SK-N-SH treated with all-trans-retinoic acid at 6 μM for 48 hours (cell line): ENCODE results near the gene ZSWIM5.
A peak's percentile ranks its signal among the peaks of the same experiment; 100 is the strongest.

ENCODE experiments used
- ATAC-seq: fragments of 200-7000 bp; cut with Tn5 transposase; 3 replicates; pipeline ENCODE4 v1.9.1; 2020; ENCODE audit warnings: mild to moderate bottlenecking, moderate library complexity
- ARNTL ChIP-seq: fragments of 450-650 bp; formaldehyde crosslinking; IDR thresholded peaks from 2 replicates; pipeline ENCODE4 v1.5.0; 2020; ENCODE audit warnings: low read depth, mild to moderate bottlenecking, moderate library complexity, borderline replicate concordance
- BACH2 ChIP-seq: fragments of 250-450 bp; sonication (Bioruptor Pico); IDR thresholded peaks from 2 replicates; pipeline ENCODE4 v1.9.0; 2021; ENCODE audit warnings: mild to moderate bottlenecking, borderline replicate concordance
- GLIS3 ChIP-seq: fragments of 250-450 bp; sonication (Bioruptor Pico); IDR thresholded peaks from 2 replicates; pipeline ENCODE4 v1.5.0; 2020; ENCODE audit warnings: mild to moderate bottlenecking, moderate library complexity
- ISL1 ChIP-seq: fragments of 250-450 bp; sonication (Bioruptor Pico); IDR thresholded peaks from 2 replicates; pipeline ENCODE4 v2.1.2; 2022; ENCODE audit warnings: mild to moderate bottlenecking, moderate library complexity
- OSR1 ChIP-seq: fragments of 250-450 bp; sonication (Bioruptor Pico); IDR thresholded peaks from 2 replicates; pipeline ENCODE4 v1.8.0; 2022; ENCODE audit warnings: moderate library complexity, mild to moderate bottlenecking, inconsistent platforms
- PPARA ChIP-seq: fragments of 250-450 bp; sonication (Bioruptor Pico); IDR thresholded peaks from 2 replicates; pipeline ENCODE4 v1.5.0; 2020; ENCODE audit warnings: mild to moderate bottlenecking, borderline replicate concordance
- RARB ChIP-seq: fragments of 250-450 bp; sonication (Bioruptor Pico); IDR thresholded peaks from 2 replicates; pipeline ENCODE4 v1.8.0; 2021; ENCODE audit warnings: mild to moderate bottlenecking, moderate library complexity
- SNAI2 ChIP-seq: fragments of 250-450 bp; sonication (Bioruptor Pico); IDR thresholded peaks from 2 replicates; pipeline ENCODE4 v1.5.0; 2020; ENCODE audit warnings: mild to moderate bottlenecking, moderate library complexity
- ZFP3 ChIP-seq: fragments of 250-450 bp; sonication (Bioruptor Pico); IDR thresholded peaks from 2 replicates; pipeline ENCODE4 v1.5.0; 2020; ENCODE audit warnings: mild to moderate bottlenecking, moderate library complexity
- ZFP30 ChIP-seq: fragments of 450-650 bp; formaldehyde crosslinking; IDR thresholded peaks from 2 replicates; pipeline ENCODE4 v1.5.0; 2022; ENCODE audit warnings: mild to moderate bottlenecking, moderate library complexity
- ZNF565 ChIP-seq: fragments of 450-650 bp; formaldehyde crosslinking; conservative IDR thresholded peaks from 2 replicates; pipeline ENCODE4 v1.5.0; 2020; ENCODE audit warnings: low read depth, mild to moderate bottlenecking, moderate library complexity
- ZNF70 ChIP-seq: fragments of 450-650 bp; formaldehyde crosslinking; IDR thresholded peaks from 2 replicates; pipeline ENCODE4 v1.5.0; 2020; ENCODE audit warnings: mild to moderate bottlenecking, moderate library complexity
- ZNF8 ChIP-seq: fragments of 450-650 bp; formaldehyde crosslinking; IDR thresholded peaks from 2 replicates; pipeline ENCODE4 v1.5.0; 2020; ENCODE audit warnings: mild to moderate bottlenecking, moderate library complexity
- TF ChIP-seq, protein P1 (sequence below): fragments of 250-450 bp; sonication (Bioruptor Pico); IDR thresholded peaks from 2 replicates; pipeline ENCODE4 v1.5.1; 2020; ENCODE audit warnings: low read depth, mild to moderate bottlenecking, moderate library complexity
- TF ChIP-seq, protein P2 (sequence below): fragments of 250-450 bp; sonication (Bioruptor Pico); IDR thresholded peaks from 2 replicates; pipeline ENCODE4 v1.5.0; 2020; ENCODE audit warnings: mild to moderate bottlenecking, moderate library complexity
- TF ChIP-seq, protein P3 (sequence below): fragments of 250-450 bp; sonication (Bioruptor Pico); IDR thresholded peaks from 2 replicates; pipeline ENCODE4 v1.5.1; 2021; ENCODE audit warnings: mild to moderate bottlenecking, moderate library complexity
- TF ChIP-seq, protein P4 (sequence below): fragments of 250-450 bp; sonication (Bioruptor Pico); IDR thresholded peaks from 2 replicates; pipeline ENCODE4 v1.8.0; 2020; ENCODE audit warnings: mild to moderate bottlenecking, moderate library complexity, borderline replicate concordance

ZSWIM5 gene

DNA sequence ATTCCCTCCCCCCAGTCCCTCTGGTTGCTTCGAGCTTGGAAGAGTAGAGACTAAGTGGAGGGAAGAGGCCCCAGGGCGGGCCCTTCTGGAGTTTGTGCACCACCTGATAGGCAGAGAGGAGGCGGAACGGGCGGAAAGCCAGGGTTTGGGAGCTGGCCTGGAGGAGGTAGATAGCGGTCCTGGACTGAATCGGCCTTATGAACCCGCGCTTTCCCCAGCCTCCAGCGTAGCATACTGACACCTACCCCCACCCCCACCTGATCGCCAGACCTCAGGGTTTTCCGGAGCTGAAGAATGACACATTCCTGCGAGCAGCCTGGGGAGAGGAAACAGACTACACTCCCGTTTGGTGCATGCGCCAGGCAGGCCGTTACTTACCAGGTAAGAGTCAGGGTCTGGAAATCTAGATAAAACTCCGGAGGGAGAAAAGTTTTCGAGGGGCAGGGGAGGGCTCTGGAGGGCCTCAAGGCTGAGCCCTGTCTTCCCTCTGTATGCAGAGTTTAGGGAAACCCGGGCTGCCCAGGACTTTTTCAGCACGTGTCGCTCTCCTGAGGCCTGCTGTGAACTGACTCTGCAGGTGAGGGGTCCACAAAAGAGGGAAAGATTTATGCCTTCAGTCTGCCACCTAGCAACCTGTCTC is 193.6 kb downstream of the ZSWIM5 start:
- no peak for TF ChIP-seq PPARA (CRISPR knock-in tag)
- TF ChIP-seq, protein P1, sequence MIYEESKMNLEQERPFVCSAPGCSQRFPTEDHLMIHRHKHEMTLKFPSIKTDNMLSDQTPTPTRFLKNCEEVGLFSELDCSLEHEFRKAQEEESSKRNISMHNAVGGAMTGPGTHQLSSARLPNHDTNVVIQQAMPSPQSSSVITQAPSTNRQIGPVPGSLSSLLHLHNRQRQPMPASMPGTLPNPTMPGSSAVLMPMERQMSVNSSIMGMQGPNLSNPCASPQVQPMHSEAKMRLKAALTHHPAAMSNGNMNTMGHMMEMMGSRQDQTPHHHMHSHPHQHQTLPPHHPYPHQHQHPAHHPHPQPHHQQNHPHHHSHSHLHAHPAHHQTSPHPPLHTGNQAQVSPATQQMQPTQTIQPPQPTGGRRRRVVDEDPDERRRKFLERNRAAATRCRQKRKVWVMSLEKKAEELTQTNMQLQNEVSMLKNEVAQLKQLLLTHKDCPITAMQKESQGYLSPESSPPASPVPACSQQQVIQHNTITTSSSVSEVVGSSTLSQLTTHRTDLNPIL (CRISPR knock-in tag): no peak
- ATAC-seq: peak; percentile 52

DNA sequence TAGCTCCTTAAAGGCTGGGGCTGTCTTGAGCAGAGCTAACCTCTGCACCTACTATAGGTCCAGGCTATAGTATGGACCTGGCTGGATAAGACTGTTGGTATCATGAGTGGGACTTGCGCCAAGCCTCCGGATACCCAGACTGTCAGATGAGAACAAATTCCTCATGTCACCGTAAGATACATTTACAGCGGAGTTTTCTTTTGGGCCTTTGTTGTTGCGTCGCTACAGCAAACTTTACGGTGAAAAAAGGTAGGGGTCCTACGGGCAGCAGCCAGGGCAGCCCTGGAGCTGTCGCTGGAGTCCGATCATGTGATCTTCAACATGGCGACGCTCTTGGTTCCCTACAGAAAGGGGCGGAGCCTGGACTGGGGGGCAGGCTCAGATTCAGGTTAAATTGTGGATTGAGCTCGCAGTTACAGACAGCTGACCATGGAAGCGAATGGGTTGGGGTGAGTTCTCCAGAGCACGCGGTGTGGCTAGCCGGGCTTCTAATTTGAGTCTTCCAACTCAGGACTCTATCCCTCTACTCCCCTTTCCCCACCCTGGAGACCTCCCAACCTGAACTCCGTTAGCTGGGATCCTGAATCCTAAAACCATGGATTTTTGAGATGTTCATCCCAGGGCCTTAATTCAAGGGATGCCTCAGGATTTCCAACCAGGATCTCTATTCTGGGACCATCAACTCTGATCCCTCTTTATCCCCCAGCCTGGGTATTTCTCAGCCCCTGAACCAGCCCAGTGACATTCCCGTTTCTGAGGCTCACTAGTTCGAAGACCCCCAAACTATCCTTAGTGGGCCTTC is 194.4 kb downstream of the ZSWIM5 start, which contains the start of gene UROD:
UROD (plus strand) TSS at position 418 of the 802 bp plus-strand sequence; CDS start at position 430, 12 bp downstream.
- TF ChIP-seq ZNF70: no peak
- TF ChIP-seq OSR1 (CRISPR knock-in tag): no peak
- TF ChIP-seq ZNF8: no peak
- TF ChIP-seq, protein P2, sequence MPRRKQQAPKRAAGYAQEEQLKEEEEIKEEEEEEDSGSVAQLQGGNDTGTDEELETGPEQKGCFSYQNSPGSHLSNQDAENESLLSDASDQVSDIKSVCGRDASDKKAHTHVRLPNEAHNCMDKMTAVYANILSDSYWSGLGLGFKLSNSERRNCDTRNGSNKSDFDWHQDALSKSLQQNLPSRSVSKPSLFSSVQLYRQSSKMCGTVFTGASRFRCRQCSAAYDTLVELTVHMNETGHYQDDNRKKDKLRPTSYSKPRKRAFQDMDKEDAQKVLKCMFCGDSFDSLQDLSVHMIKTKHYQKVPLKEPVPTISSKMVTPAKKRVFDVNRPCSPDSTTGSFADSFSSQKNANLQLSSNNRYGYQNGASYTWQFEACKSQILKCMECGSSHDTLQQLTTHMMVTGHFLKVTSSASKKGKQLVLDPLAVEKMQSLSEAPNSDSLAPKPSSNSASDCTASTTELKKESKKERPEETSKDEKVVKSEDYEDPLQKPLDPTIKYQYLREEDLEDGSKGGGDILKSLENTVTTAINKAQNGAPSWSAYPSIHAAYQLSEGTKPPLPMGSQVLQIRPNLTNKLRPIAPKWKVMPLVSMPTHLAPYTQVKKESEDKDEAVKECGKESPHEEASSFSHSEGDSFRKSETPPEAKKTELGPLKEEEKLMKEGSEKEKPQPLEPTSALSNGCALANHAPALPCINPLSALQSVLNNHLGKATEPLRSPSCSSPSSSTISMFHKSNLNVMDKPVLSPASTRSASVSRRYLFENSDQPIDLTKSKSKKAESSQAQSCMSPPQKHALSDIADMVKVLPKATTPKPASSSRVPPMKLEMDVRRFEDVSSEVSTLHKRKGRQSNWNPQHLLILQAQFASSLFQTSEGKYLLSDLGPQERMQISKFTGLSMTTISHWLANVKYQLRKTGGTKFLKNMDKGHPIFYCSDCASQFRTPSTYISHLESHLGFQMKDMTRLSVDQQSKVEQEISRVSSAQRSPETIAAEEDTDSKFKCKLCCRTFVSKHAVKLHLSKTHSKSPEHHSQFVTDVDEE (CRISPR knock-in tag): no peak
- TF ChIP-seq RARB (CRISPR knock-in tag): no peak
- TF ChIP-seq BACH2 (CRISPR knock-in tag): no peak
- TF ChIP-seq ISL1 (CRISPR knock-in tag): no peak
- TF ChIP-seq GLIS3 (CRISPR knock-in tag): no peak
- no peak for TF ChIP-seq ARNTL (CRISPR knock-in tag)
- TF ChIP-seq SNAI2 (CRISPR knock-in tag): no peak
- TF ChIP-seq, protein P3, sequence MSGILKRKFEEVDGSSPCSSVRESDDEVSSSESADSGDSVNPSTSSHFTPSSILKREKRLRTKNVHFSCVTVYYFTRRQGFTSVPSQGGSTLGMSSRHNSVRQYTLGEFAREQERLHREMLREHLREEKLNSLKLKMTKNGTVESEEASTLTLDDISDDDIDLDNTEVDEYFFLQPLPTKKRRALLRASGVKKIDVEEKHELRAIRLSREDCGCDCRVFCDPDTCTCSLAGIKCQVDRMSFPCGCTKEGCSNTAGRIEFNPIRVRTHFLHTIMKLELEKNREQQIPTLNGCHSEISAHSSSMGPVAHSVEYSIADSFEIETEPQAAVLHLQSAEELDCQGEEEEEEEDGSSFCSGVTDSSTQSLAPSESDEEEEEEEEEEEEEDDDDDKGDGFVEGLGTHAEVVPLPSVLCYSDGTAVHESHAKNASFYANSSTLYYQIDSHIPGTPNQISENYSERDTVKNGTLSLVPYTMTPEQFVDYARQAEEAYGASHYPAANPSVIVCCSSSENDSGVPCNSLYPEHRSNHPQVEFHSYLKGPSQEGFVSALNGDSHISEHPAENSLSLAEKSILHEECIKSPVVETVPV (CRISPR knock-in tag): no peak
- no peak for TF ChIP-seq ZFP3 (CRISPR knock-in tag)
- no peak for TF ChIP-seq ZNF565
- TF ChIP-seq ZFP30 (CRISPR knock-in tag): no peak
- TF ChIP-seq, protein P1 (CRISPR knock-in tag): no peak
- TF ChIP-seq, all 23 proteins: peak for 0
- ATAC-seq: peak; percentile 85

DNA sequence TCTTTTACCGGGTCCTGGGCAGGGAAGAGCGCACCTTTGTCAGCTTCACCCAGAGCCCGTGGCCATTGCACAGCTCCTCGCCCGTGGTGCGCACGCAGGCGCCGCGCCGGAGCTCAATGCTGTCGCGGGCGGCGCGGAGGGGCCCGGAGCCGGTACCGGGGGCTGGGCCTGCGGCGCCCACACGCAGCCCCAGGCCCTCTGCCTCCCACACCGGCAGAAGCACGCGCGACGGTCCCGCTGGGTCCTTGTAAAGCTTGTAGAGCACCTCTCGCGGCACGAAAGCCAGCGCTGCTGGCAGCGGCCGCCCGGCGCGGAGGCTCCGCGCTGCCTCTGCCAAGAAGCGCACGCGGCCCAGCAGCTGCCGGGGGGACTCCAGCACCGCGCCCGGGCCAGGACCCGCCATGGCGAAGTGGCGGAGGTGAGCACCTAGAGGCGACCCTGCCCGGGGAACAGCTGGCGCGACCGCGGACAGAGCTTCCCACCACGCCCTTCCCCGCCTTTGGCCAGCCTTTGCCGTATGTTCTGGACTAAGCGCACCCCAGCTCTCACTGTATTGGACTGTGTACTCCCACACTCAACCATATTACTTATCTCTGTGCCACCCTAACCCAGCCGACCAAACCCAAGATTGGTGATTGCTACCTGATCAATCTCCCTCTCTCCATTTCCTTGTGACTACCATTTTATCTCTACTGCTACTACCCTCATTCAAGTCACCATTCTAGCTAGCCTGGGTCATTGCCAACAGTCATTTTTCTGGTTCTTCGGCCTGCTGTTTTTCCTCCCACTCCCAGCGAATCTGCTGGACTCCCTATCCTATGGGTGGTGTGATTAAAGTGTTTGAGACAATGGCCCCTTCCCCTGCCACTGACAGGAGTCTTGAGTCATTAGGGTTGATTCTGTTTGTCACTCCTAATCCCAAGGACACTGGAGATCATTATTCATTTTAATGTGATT is 195.3 kb downstream of the ZSWIM5 start, which contains the start of gene HECTD3:
HECTD3 (minus strand) TSS at position 470 of the 957 bp plus-strand sequence; CDS start at position 403, 67 bp downstream.
- TF ChIP-seq ZFP3 (CRISPR knock-in tag): no peak
- TF ChIP-seq, protein P4, sequence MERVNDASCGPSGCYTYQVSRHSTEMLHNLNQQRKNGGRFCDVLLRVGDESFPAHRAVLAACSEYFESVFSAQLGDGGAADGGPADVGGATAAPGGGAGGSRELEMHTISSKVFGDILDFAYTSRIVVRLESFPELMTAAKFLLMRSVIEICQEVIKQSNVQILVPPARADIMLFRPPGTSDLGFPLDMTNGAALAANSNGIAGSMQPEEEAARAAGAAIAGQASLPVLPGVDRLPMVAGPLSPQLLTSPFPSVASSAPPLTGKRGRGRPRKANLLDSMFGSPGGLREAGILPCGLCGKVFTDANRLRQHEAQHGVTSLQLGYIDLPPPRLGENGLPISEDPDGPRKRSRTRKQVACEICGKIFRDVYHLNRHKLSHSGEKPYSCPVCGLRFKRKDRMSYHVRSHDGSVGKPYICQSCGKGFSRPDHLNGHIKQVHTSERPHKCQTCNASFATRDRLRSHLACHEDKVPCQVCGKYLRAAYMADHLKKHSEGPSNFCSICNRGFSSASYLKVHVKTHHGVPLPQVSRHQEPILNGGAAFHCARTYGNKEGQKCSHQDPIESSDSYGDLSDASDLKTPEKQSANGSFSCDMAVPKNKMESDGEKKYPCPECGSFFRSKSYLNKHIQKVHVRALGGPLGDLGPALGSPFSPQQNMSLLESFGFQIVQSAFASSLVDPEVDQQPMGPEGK (CRISPR knock-in tag): no peak
- no peak for TF ChIP-seq SNAI2 (CRISPR knock-in tag)
- no peak for TF ChIP-seq ZNF8
- no peak for TF ChIP-seq GLIS3 (CRISPR knock-in tag)
- peak; percentile 91 for ATAC-seq
